Germinal center (tissue), 1 donor: Measurements from ENCODE around the gene TMEM119.
"Not testable (repeated sequence)": the region's sequence is repeated elsewhere in the genome, so short reads cannot be mapped to it uniquely, and the experiment has no call there.

Experiments
- DNase-seq: peaks from one replicate; pipeline ENCODE4 v3.0.0; 2012; ENCODE audit warnings: mixed read lengths, low spot score

TMEM119 gene

DNA sequence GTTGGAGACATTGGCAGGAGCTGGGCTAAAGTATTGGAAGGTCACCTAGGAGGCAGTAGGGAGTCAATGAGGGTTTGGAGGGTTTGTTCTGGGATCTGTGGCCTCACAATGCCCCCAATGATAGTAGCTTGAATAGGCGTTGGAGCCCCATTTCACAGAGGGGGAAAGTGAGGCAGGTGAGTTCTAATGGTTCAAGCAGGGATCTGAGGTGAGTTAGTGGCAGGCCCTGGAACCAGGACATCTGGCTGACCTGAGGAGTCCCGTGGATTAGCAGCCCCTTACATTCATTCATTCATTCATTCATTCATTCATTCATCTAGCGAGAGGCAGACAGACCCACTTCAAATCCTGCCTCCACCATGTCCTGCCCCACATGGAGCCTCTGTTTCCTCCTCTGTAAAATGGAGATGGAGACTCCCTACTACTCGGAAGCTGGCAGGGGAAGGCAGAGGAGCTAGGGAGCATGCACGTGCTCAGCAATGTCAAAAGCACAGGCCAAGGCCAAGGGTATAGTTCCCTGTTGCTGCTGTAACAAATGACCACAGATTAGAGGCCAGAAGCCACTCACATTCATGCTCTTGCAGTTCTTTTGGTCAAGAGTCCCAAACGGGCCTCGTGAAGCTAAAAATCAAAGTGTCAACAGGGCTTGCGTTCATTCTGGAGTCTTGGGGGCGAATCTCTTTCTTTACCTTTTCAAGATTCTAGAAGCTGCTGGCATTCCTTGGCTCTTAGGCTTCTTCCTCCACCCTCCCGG lies 2.2 kb upstream of the TMEM119 start:
- no peak for DNase-seq

- DNase-seq = no peak
These were observed 1.7 kb upstream of the TMEM119 start for GRCh38 chr12:108599541-108599940.

DNA sequence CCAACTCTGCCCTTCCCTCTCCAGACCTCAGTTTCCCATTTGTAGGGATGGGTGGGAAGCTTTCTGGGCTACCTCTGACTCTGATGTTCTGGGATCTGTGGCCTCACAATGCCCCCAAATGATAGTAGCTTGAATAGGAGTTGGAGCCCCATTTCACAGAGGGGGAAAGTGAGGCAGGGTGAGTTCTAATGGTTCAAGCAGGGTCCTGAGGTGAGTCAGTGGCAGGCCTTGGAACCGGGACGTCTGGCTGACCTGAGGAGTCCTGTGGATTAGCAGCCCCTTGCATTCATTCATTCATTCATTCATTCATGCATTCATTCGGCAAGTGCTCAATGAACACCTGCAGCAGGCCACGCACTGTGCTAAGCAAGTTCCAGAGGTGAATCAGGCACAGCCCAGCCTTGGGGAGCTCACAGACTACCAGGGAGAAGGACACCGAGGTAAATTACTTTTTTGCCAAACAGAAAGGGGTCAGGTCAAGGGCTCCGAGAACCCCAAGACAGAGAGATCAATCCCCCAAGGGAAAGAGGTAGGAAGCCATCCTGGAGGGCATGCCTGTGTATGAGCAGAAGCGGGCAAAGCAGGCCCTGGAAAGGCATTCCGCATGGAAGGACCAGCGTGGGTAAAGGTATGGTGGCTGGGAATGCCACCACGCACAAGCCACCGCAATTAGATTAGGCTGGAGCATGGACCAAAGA lies 818 bp upstream of the TMEM119 start:
- no peak for DNase-seq

- no peak for DNase-seq
These were observed 878 bp downstream of the TMEM119 start for GRCh38 chr12:108596854-108597558.

DNA sequence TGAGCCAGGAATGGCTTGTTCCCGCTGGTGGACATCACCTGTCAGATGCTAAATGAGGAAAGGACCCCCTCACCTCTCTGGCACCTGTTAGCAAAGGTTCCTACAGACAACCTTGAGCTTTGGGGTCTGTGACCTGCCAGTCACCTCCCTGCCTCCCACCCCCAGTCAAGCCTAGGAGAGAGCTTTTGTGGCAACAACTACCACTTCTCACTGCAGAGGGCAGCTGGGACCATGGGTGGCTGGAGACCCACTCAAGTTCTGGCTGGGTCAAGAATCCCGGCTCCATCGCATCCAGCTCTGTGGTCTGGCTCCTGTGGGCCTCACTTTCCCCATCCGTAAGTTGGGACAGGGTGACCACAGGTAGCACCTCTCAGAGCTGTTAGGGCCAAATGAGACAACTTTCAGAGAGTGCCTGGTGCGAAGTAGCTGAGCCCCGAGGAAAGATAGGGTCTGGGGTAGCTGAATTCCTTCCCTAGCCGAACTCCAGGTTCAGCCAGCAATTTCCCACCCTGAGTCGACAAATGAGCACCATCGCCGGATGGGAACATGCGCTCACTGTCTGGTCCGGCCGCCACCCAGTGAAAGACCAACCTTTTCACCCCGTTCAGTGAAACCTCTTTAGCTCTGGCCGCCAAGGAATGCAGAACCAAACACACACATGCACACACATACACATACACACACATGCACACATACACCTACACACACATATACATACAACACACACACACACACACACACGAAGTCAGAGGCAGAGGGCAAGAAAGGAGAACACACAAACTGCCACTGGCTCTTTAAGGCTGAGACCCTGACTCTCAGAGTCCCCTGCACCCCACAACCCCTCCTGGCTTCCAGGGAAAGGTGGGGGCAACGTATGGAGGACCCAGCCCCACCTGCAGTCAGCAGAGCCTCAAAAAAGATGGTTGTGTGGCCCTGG lies 1.9 kb downstream of the TMEM119 start:
- DNase-seq = no peak

DNA sequence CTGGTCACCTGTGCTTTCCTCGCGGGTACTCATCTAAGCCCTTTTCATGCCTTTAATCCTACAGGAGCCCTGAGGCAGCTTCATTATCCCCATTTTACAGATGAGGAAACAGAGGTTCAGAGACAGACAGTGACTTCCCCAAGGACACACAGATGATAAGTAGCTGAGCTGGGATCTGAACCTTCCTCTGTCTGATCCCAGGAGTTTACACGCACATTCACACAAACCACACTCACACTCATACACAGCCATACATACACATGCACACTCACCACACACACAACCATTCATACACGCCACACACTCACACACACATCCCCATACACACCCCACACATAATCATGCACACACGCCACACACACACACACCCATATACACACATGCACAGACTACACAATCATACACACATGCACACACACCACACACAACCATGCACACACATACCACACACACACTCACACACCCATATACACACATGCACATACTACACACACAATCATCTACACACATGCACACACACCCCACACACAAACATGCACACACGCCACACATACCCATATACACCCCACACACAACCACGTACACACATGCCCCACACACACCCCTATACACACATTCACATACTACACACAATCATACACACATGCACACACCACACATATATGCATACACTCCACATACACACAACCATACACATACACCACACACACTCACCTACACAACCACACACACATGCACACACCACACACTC lies 2.7 kb downstream of the TMEM119 start:
- DNase-seq = no peak

DNA sequence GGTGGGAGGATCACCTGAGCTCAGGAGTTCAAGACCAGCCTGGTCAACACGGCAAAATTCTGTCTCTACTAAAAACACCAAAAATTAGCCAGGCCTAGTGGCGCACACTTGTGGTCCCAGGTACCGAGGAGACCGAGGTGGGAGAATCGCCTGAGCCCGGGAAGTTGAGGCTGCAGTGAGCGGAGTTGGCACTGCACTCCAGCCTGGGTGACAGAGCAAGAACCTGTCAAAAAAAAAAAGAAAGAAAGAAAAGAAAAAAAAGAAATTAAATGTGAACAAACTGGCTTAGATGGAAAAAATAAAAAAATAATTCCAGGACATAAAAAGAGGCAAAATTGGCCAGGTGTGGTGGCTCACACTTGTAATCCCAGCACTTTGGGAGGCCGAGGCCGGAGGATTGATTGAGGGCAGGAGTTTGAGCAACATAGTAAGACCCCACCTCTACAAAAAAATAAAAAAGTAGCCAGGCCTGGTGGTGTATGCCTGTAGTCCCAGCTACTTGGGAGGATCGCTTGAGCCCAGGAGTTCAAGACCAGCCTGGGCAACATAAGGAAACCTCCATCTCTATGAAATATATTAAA lies 3.5 kb downstream of the TMEM119 start:
- no peak for DNase-seq

- DNase-seq = no peak
These were observed 5.6 kb downstream of the TMEM119 start for GRCh38 chr12:108592033-108592909.

DNA sequence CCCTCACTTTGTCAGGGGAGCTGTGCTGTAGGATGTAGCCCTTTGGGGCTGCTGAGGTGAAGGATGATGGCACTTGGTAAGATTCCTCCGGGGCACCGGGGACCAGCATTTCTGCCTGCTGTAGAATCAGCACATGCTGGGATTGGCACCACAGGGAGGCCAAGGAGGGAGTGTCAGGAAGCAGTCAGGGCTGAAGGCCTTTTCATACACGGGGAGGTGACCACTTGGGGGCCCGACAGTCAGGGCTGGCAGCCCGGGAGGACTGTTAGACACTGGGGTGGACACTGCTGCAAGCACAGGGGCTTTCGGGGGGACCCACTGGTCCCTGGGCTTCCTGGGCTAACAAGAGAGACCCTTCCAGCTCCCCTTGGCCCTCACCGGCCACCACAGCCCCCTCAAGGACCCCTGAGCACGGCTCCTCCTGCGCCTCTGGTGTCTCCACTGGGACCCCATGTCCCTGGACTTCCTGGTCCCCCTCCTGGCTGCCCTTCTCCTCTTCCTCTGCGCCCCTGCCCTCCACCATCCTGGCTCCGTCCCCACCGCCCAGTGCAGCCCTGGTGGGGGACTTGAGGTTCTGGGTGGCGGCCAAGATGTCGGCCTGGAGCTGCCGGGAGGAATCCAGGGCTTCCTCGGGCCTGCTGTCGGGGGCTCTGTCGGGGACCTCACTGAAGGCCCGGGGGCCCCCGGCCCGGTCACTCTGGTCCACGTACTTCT lies 6.5 kb downstream of the TMEM119 start:
- DNase-seq = no peak

GRCh38 chr12:108590463-108590862 lies 7.4 kb downstream of the TMEM119 start:
- not testable (repeated sequence) for DNase-seq

DNA sequence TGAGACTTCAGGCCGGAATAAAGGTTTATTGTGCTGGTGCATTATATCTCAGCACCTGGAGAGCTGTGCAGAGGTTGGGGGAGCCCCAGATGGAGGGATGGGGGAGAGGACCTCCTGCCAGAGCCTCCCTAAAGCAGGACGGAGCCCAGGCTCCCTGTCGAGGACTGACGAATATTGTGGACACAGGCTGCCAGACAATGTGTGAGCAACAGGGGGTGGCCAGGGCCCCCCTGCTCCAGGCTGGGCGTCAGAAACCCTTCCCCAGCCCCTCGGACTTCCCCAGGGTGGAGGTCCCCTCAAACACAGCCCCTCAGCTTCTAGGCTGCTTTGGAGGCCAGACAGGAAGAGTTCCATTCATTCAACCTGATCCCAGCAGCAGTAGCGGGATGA lies 8.0 kb downstream of the TMEM119 start:
- DNase-seq = no peak

DNA sequence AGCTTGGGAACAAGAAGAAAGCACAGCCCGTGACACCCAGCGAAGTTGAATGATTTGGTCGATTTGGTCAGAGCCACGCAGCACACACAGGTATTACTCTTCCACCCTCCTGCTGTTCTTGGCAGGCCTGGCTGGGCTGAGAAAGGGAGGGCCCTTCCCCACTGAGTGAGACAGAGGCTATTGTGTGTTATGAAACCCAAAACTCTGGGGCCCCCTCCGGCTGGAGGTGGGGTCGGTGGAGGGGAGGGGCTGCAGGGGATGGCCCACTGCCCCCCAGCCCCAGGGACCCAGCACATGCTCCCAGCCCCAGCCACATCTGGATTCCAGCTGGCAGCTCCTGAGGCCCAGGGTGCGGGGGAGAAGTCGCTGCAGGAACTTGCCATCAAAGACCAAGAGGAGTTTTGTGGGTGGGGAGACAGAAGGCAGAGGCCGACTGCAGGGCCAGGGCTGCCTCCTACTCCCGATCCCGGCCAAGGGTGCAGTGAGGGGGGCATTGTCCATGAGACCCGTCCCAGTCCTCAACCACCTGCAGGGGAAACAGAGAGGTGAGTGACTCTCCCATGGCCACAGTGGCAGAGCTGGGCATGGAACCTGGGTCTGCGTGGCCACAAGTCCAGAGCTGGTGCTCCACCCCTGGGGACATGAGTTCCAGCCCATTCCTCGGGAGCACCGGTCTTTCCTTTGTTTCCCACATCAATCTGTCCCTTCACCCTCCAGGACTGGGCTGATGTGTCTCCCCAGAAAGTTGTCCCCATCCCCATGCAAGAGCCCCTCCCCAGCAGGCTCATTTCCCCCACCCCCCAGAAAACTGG lies 8.7 kb downstream of the TMEM119 start:
- DNase-seq = no peak

DNA sequence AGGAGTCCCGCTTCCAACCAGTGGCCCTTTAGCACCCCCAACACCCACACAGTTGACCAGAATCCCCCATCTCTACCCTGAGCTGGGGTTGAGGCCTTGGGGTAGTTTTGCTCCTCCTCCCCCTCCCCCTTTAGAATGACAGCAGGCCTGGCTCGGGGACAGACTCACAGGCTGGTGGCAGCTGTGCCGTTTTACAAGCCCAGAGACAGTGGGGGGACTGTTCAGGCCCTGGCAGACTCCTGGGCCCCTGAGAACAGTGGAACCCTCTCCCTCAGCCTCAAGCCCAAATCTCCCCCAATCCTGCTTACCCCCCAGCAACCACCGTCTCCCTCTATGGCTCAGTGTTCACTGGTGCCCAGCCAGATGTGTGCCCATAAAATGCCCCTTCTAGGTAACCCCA lies 10.1 kb downstream of the TMEM119 start:
- no peak for DNase-seq

GRCh38 chr12:108586306-108586705 lies 11.6 kb downstream of the TMEM119 start:
- DNase-seq = no peak

- DNase-seq = no peak
These were observed 12.0 kb downstream of the TMEM119 start for GRCh38 chr12:108585864-108586263.

DNA sequence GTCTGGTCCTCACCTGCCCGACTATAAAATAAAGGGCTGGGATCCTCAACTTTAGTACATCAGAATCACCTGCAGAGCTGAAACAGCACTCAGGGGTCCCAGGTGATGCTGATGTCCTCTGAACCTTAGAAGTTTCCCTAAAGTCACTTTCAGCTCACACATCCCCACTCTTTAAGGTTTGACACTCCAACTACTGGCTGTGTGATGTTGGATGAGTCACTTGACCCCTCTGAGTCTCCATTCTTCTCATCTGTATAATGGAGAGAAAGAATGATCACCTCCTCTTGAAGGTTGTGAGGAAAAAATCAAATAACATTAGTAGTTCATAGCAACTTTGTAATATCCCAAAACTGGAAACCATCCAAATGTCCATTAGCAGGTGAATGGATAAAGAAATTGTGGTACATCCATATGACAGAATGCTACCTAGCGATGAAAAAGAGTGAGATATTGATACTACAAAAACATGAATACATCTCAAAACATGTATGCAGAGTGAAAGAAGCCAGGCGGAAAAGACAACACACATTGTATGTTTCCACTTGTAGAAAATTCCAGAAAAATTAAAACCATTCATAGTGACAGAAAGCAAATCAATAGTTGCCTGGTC lies 13.3 kb downstream of the TMEM119 start:
- no peak for DNase-seq

DNA sequence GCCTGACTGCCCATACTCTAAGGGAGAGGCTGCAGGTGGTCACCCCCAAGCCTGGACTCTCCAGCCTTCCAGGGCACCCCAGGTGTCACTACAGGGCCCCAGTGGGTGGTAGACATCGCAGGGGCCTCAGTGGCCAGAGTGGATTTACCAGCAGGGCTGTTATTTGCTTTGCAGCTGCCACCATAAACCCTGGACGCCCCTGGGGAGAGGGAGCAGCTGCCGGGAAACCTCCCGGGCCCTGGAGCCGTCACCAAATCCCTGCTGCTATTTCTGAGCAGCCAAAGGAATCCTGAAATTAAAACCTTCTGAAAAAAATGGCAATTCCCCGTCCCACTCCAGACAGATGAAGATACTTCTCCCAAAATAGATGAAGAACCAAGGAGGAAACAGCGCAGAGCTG lies 13.9 kb downstream of the TMEM119 start:
- no peak for DNase-seq
